PC-9 (cell line): ENCODE measurements around the gene GRHPR. TPM values are rescaled to one million over a fixed set of nuclear protein-coding genes. Genes with fewer than 3 reads are reported as not detected.
"Not testable (repeated sequence)": the region's sequence is repeated elsewhere in the genome, so short reads cannot be mapped to it uniquely, and the experiment has no call there.

Experiments used
- BruUV-seq: library from RNA; stranded (reverse); fragments of 400-500 nt; replicated peaks from 2 replicates; lab custom pipeline; 2021; lab: Mats Ljungman, UMichigan
- CTCF ChIA-PET: fragments of 300-600 bp; sonication (Branson Sonifier 250); formaldehyde crosslinking; loops from one replicate; lab custom pipeline; 2022; ENCODE audit warnings: antibody characterized with exemption; lab: Charles Lee
- POLR2A ChIA-PET: fragments of 300-600 bp; sonication (Branson Sonifier 250); formaldehyde crosslinking; loops from one replicate; lab custom pipeline; 2022; ENCODE audit warnings: antibody characterized with exemption; ENCODE audit not compliant: unreplicated experiment; lab: Charles Lee
- DNase-seq, 2 experiments: peaks; one replicate each; pipeline versions ENCODE4 v3.0.0 to v3.0.0-alpha.2; 2015 to 2022; ENCODE audit warnings: mixed read lengths in 1 of 2
- H2AFZ ChIP-seq: fragments of 200-600 bp; sonication (generic); 2 replicates; pipeline ENCODE4 v1.8.1; 2017; ENCODE audit warnings: antibody characterized with exemption
- H3F3A ChIP-seq: fragments of 200-600 bp; sonication (generic); 2 replicates; pipeline ENCODE4 v1.8.1; 2017; ENCODE audit warnings: antibody characterized with exemption, mild to moderate bottlenecking, low read depth; ENCODE audit not compliant: insufficient read depth
- H3K27ac ChIP-seq: fragments of 200-600 bp; sonication (generic); 2 replicates; pipeline ENCODE4 v1.6.1; 2016; ENCODE audit warnings: mixed run types
- H3K27me3 ChIP-seq: fragments of 200-600 bp; sonication (generic); 2 replicates; pipeline ENCODE4 v1.6.1; 2016; ENCODE audit warnings: low read depth, mixed run types; ENCODE audit not compliant: insufficient read depth
- H3K36me3 ChIP-seq: fragments of 200-600 bp; sonication (generic); 2 replicates; pipeline ENCODE4 v1.6.1; 2016; ENCODE audit warnings: low read depth, mixed run types
- H3K4me1 ChIP-seq: fragments of 200-600 bp; sonication (generic); replicated peaks from 2 replicates; pipeline ENCODE4 v1.6.1; 2016; ENCODE audit warnings: mixed run types; ENCODE audit not compliant: insufficient read depth
- H3K4me2 ChIP-seq: fragments of 200-600 bp; sonication (generic); 2 replicates; pipeline ENCODE4 v1.6.1; 2017; ENCODE audit warnings: mixed run types
- H3K4me3 ChIP-seq: fragments of 200-600 bp; sonication (generic); 2 replicates; pipeline ENCODE4 v1.6.1; 2016; ENCODE audit warnings: mixed run types
- H3K79me2 ChIP-seq: fragments of 200-600 bp; sonication (generic); 2 replicates; pipeline ENCODE4 v1.6.1; 2017; ENCODE audit warnings: low read depth, mixed run types
- H3K9me2 ChIP-seq: fragments of 200-600 bp; sonication (generic); 2 replicates; pipeline ENCODE4 v1.8.1; 2017; ENCODE audit warnings: mild to moderate bottlenecking; ENCODE audit not compliant: insufficient read depth
- H3K9me3 ChIP-seq: fragments of 200-600 bp; sonication (generic); 2 replicates; pipeline ENCODE4 v1.8.1; 2016; ENCODE audit warnings: low read depth; ENCODE audit not compliant: insufficient read depth
- H4K20me1 ChIP-seq: fragments of 200-600 bp; sonication (generic); 2 replicates; pipeline ENCODE4 v1.8.1; 2017; ENCODE audit not compliant: insufficient read depth
- CTCF ChIP-seq: fragments of 200-600 bp; sonication (generic); conservative IDR thresholded peaks from 2 replicates; pipeline ENCODE4 v1.6.1; 2017; ENCODE audit warnings: mixed run types, antibody characterized with exemption, mild to moderate bottlenecking, moderate library complexity
- EZH2 ChIP-seq: fragments of 200-600 bp; sonication (generic); IDR thresholded peaks from 2 replicates; pipeline ENCODE4 v1.8.0; 2017; ENCODE audit warnings: antibody characterized with exemption, low read depth
- intact Hi-C: fragments of 100-400 bp; cut with micrococcal nuclease; formaldehyde crosslinking; loops from one replicate; pipeline ENCODE4 v1.10.0; 2022; ENCODE audit not compliant: unreplicated experiment
- total RNA-seq: library from RNA; stranded (reverse); gene quantifications from 2 replicates; pipeline ENCODE4 v1.2.3, GENCODE V29; 2021

The GRHPR gene
- total RNA-seq, 1 experiment from 2014 or later, result 77.2 TPM

- Histone ChIP-seq H3K36me3 (no peaks in the 10 kb centered on the region), H3K4me3 (peak within 1 kb of the TSS; percentile 92), H4K20me1 (peaks cover 7% of the 10 kb centered on the region; the same call in 1 of the 2 replicates), H3K27me3 (no peaks in the 10 kb centered on the region), H3K4me1 (peaks cover 21% of the 10 kb centered on the region), H3K4me2 (peak within 1 kb of the TSS; percentile 99), H3K27ac (peak within 1 kb of the TSS; percentile 81), H3F3A (peaks cover 27% of the 10 kb centered on the region), H3K9me2 (no peaks in the 10 kb centered on the region), H2AFZ (peak within 1 kb of the TSS; percentile 92), H3K79me2 (peaks cover 42% of the 10 kb centered on the region), H3K9me3 (no peaks in the 10 kb centered on the region)
- BruUV-seq, result no TSS peak
- DNase-seq, result peak; percentile 95 to 96
- intact Hi-C loops, result loop anchor here (2.0 kb wide), 2 partner anchors 43 to 53 kb away; partner anchors contain the start of gene GRHPR
- TF ChIP-seq EZH2 (no peak), CTCF (no peak)
- ChIA-PET POLR2A (interaction anchor here (0.6 to 0.7 kb wide), 6 partner anchors 16 to 558 kb away, joined by 6 to 17 read pairs (median 8); no protein-coding TSS in a partner anchor), CTCF (interaction anchor here (0.6 to 1.8 kb wide), 3 partner anchors 16 to 573 kb away, joined by 3 to 5 read pairs (median 3); no protein-coding TSS in a partner anchor)
Measured at GRCh38 chr9:37465249-37466036, 42.9 kb downstream of the GRHPR start, which contains the start of gene ZBTB5. ZBTB5 (minus strand) TSS chr9:37465450; CDS start chr9:37442551, 22,899 bp downstream.

- CTCF ChIA-PET, result interaction anchor here (0.8 to 1.8 kb wide), 2 partner anchors 15 to 20 kb away, joined by 3 to 5 read pairs; no protein-coding TSS in a partner anchor
- H3K9me2 ChIP-seq, result no peaks in the 10 kb centered on the region
- no peak for TF ChIP-seq CTCF
- no peak for TF ChIP-seq EZH2
- POLR2A ChIA-PET, result interaction anchor here (0.6 to 0.7 kb wide), 3 partner anchors 53 to 568 kb away, joined by 3 to 8 read pairs (median 3); no protein-coding TSS in a partner anchor
- peaks cover 21% of the 10 kb centered on the region for H3K4me1 ChIP-seq
- H3K36me3 ChIP-seq, result no peaks in the 10 kb centered on the region
- intact Hi-C loops, result no loop called here
- no peaks in the 10 kb centered on the region for H3K9me3 ChIP-seq
- peak overlapping the region; percentile 82 for H3K4me2 ChIP-seq
- peaks cover 35% of the 10 kb centered on the region for H3K79me2 ChIP-seq
- peak overlapping the region; percentile 80 for H3K27ac ChIP-seq
- peak; percentile 58 to 72 for DNase-seq
- H3F3A ChIP-seq, result peaks cover 29% of the 10 kb centered on the region
- H3K4me3 ChIP-seq, result peak overlapping the region; percentile 71
- 0 out of 2 replicates have a peak, but pooled peaks cover 7% of the 10 kb centered on the region for H4K20me1 ChIP-seq
- H3K27me3 ChIP-seq, result no peaks in the 10 kb centered on the region
- BruUV-seq, result TSS peak; percentile 97
- H2AFZ ChIP-seq, result peak overlapping the region; percentile 92
Measured at GRCh38 chr9:37466037-37466709, 43.7 kb downstream of the GRHPR start.

GRCh38 chr9:37467530-37467929 is 45.0 kb downstream of the GRHPR start:
- Histone ChIP-seq H3K27ac (peak overlapping the region; percentile 80), H3K4me2 (peak overlapping the region; percentile 82), H3K4me3 (peak overlapping the region; percentile 71), H2AFZ (peak overlapping the region; percentile 92; the same call in 1 of the 2 replicates), H3F3A (peaks cover 43% of the 10 kb centered on the region), H3K79me2 (peaks cover 21% of the 10 kb centered on the region), H3K4me1 (peaks cover 28% of the 10 kb centered on the region)
- H3K36me3 ChIP-seq, H4K20me1 ChIP-seq, H3K9me3 ChIP-seq, intact Hi-C loops, CTCF ChIA-PET, POLR2A ChIA-PET, BruUV-seq, H3K27me3 ChIP-seq, H3K9me2 ChIP-seq: not testable (repeated sequence)
- peak in 1 of 2 experiments; percentile 10 for DNase-seq
